ENCODE measurements around the gene SOWAHA. TPM values are rescaled to one million over a fixed set of nuclear protein-coding genes. Genes with fewer than 3 reads are reported as not detected.

SOWAHA gene
- total RNA-seq, 1 donor from 2014 or later, result not detected

- Histone ChIP-seq H3K4me1 (peaks cover 20 to 43% of the 10 kb centered on the region in 2 donors), H3K4me3 (peak overlapping the region; percentile 66 to 86)
- intact Hi-C loops (cut with DNase I), result loop anchor here (5.0 kb wide), 2 partner anchors 37 to 38 kb away; partner anchors contain the start of genes KIF3A and SOWAHA
Observed at GRCh38 chr5:132775476-132775961, 37.6 kb upstream of the SOWAHA start.

GRCh38 chr5:132776131-132776937, 36.8 kb upstream of the SOWAHA start:
- intact Hi-C loops (cut with DNase I), result loop anchor here (2.0 to 5.0 kb wide), 4 partner anchors 36 to 186 kb away; partner anchors contain the start of genes AFF4, KIF3A and SOWAHA
- H3K4me1 ChIP-seq, result peaks cover 16 to 35% of the 10 kb centered on the region in 2 donors

More at GRCh38 chr5:132775476-132775961, 37.6 kb upstream of the SOWAHA start:
- no peaks in the 10 kb centered on the region for H3K36me3 ChIP-seq
- TF ChIP-seq, protein P1, sequence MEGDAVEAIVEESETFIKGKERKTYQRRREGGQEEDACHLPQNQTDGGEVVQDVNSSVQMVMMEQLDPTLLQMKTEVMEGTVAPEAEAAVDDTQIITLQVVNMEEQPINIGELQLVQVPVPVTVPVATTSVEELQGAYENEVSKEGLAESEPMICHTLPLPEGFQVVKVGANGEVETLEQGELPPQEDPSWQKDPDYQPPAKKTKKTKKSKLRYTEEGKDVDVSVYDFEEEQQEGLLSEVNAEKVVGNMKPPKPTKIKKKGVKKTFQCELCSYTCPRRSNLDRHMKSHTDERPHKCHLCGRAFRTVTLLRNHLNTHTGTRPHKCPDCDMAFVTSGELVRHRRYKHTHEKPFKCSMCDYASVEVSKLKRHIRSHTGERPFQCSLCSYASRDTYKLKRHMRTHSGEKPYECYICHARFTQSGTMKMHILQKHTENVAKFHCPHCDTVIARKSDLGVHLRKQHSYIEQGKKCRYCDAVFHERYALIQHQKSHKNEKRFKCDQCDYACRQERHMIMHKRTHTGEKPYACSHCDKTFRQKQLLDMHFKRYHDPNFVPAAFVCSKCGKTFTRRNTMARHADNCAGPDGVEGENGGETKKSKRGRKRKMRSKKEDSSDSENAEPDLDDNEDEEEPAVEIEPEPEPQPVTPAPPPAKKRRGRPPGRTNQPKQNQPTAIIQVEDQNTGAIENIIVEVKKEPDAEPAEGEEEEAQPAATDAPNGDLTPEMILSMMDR (IDR thresholded peaks at IDR 0.05), result no peak
- no peak for DNase-seq (ENCODE audit: low spot score in 2 of 2)
- H3K27me3 ChIP-seq, result no peaks in the 10 kb centered on the region
- H3K9me3 ChIP-seq, result no peaks in the 10 kb centered on the region
- peak overlapping the region; percentile 87 to 96 for H3K27ac ChIP-seq

GRCh38 chr5:132776938-132777208, 36.2 kb upstream of the SOWAHA start:
- intact Hi-C loops (cut with DNase I), result loop anchor here (2.0 to 5.0 kb wide), 4 partner anchors 35 to 186 kb away; partner anchors contain the start of genes AFF4, KIF3A and SOWAHA
- Histone ChIP-seq H3K4me1 (peaks cover 11 to 30% of the 10 kb centered on the region in 2 donors), H3K4me3 (peak overlapping the region; percentile 66 to 86), H3K9me3 (no peaks in the 10 kb centered on the region), H3K27ac (peak overlapping the region; percentile 87 to 96), H3K27me3 (no peaks in the 10 kb centered on the region), H3K36me3 (no peaks in the 10 kb centered on the region)
- TF ChIP-seq, protein P1 (IDR thresholded peaks at IDR 0.05), result no peak
- DNase-seq (ENCODE audit: low spot score in 2 of 2), result no peak

More at GRCh38 chr5:132776131-132776937, 36.8 kb upstream of the SOWAHA start:
- no peak for DNase-seq (ENCODE audit: low spot score in 2 of 2)
- no peaks in the 10 kb centered on the region for H3K36me3 ChIP-seq
- peak overlapping the region; percentile 87 to 96 for H3K27ac ChIP-seq
- TF ChIP-seq, protein P1 (IDR thresholded peaks at IDR 0.05), result no peak
- H3K9me3 ChIP-seq, result no peaks in the 10 kb centered on the region
- H3K4me3 ChIP-seq, result peak overlapping the region; percentile 66 to 86
- no peaks in the 10 kb centered on the region for H3K27me3 ChIP-seq

- Histone ChIP-seq H3K9me3 (no peaks in the 10 kb centered on the region), H3K4me3 (peak within 1 kb of the TSS; percentile 66 to 86), H3K27me3 (no peaks in the 10 kb centered on the region), H3K27ac (peak within 1 kb of the TSS; percentile 87 to 96), H3K36me3 (no peaks in the 10 kb centered on the region), H3K4me1 (peaks cover 8 to 29% of the 10 kb centered on the region in 2 donors)
- intact Hi-C loops (cut with DNase I), result loop anchor here (2.0 to 5.0 kb wide), 4 partner anchors 35 to 185 kb away; partner anchors contain the start of genes AFF4, KIF3A and SOWAHA
- DNase-seq (ENCODE audit: low spot score in 2 of 2), result no peak
- TF ChIP-seq, protein P1 (IDR thresholded peaks at IDR 0.05), result no peak
Observed at GRCh38 chr5:132777209-132778069, 35.7 kb upstream of the SOWAHA start, which contains the start of gene SEPTIN8. TSS of gene SEPTIN8 (minus strand) at chr5:132777239. CDS start at chr5:132777137, 102 bp downstream.

- no peaks in the 10 kb centered on the region for H3K36me3 ChIP-seq
- H3K4me1 ChIP-seq, result peaks cover 9 to 29% of the 10 kb centered on the region in 2 donors
- H3K9me3 ChIP-seq, result no peaks in the 10 kb centered on the region
- no peaks in the 10 kb centered on the region for H3K27me3 ChIP-seq
- TF ChIP-seq, protein P1 (IDR thresholded peaks at IDR 0.05), result no peak
- peak overlapping the region; percentile 66 to 86 for H3K4me3 ChIP-seq
- intact Hi-C loops (cut with DNase I), result loop anchor here (5.0 kb wide), 2 partner anchors 34 to 41 kb away; partner anchors contain the start of genes KIF3A and SOWAHA
- no peak for DNase-seq (ENCODE audit: low spot score in 2 of 2)
- peak overlapping the region; percentile 87 to 96 for H3K27ac ChIP-seq
Observed at GRCh38 chr5:132778129-132778528, 35.0 kb upstream of the SOWAHA start.

Measured in ascending aorta (tissue), 2 donors.